K562 (cell line): Measurements from ENCODE around the gene MAP2. TPM values are rescaled to one million over a fixed set of nuclear protein-coding genes. Genes with fewer than 3 reads are reported as not detected.

Experiments used
- ATAC-seq: fragments of 200-7000 bp; cut with Tn5 transposase; 3 replicates; pipeline ENCODE4 v1.9.1; 2020; ENCODE audit warnings: moderate library complexity
- BruUV-seq: library from RNA; stranded (reverse); fragments of 400-500 nt; replicated peaks from 2 replicates; lab custom pipeline; 2021; lab: Mats Ljungman, UMichigan
- CTCF ChIA-PET: fragments of 300-600 bp; formaldehyde crosslinking; extraction: SDS; loops from one replicate; lab custom pipeline; 2021; ENCODE audit warnings: low intra/inter-chr PET ratio; lab: Yijun Ruan, JAX
- POLR2A ChIA-PET: fragments of 300-600, 350-650 bp; sonication (Branson Sonifier 250); formaldehyde crosslinking; extraction: SDS; loops from one replicate; lab custom pipeline; 2021; ENCODE audit warnings: antibody characterized with exemption, inconsistent platforms; lab: Yijun Ruan, JAX
- DNase-seq, 4 experiments: peaks; one replicate each; pipeline versions ENCODE4 v3.0.0 to v3.0.0-alpha.2; 2011 to 2018; ENCODE audit warnings: low spot score in 3 of 4, mixed read lengths in 3 of 4; ENCODE audit errors: extremely low read depth in 1 of 4
- FAIRE-seq: peaks from 2 replicates; lab custom pipeline; 2011; peaks lifted over from hg19 to GRCh38; lab: Jason Lieb, UNC
- H2AFZ ChIP-seq: 2 replicates; pipeline ENCODE4 v1.6.0; 2011; ENCODE audit warnings: low read depth, low read length, control low read depth, inconsistent platforms
- H3K27ac ChIP-seq: fragments of 200-600 bp; 3 replicates; pipeline ENCODE4 v1.8.0; 2011; ENCODE audit warnings: low read depth, mild to moderate bottlenecking, control low read depth, inconsistent platforms, low read length, moderate library complexity, mixed read lengths; ENCODE audit errors: extremely low read depth
- H3K27me3 ChIP-seq, 2 experiments: fragments of 300-600 bp in 1 of 2; 2 replicates in 1 of 2; 3 replicates in 1 of 2; pipeline versions ENCODE4 v1.6.0 to v1.8.0; 2011; ENCODE audit warnings: inconsistent platforms in 2 of 2, low read length in 2 of 2, mild to moderate bottlenecking in 1 of 2, mixed read lengths in 1 of 2, moderate library complexity in 1 of 2; ENCODE audit not compliant: control insufficient read depth in 2 of 2, insufficient read depth in 2 of 2
- H3K36me3 ChIP-seq: fragments of 300-600 bp; 3 replicates; pipeline ENCODE4 v1.8.0; 2011; ENCODE audit warnings: mild to moderate bottlenecking, low read length, inconsistent platforms; ENCODE audit not compliant: control insufficient read depth, insufficient read depth
- H3K4me1 ChIP-seq, 2 experiments: fragments of 200-600 bp in 1 of 2; replicated peaks in 1 of 2; 2 replicates in 1 of 2; 3 replicates in 1 of 2; pipeline versions ENCODE4 v1.5.1 to v1.8.0; 2011; ENCODE audit warnings: inconsistent platforms in 2 of 2, low read length in 2 of 2, mild to moderate bottlenecking in 1 of 2, mixed read lengths in 1 of 2, moderate library complexity in 1 of 2; ENCODE audit not compliant: control insufficient read depth in 2 of 2, insufficient read depth in 2 of 2
- H3K4me2 ChIP-seq: 2 replicates; pipeline ENCODE4 v1.6.1; 2011; ENCODE audit warnings: low read length, control low read depth, inconsistent platforms, mixed read lengths; ENCODE audit not compliant: insufficient read depth
- H3K4me3 ChIP-seq: fragments of 200-600 bp; sonication (generic), shearing (Covaris generic); 2 replicates; pipeline ENCODE4 v1.5.1; 2016; ENCODE audit warnings: control low read depth, inconsistent platforms
- H3K79me2 ChIP-seq: fragments of 200-600 bp; 3 replicates; pipeline ENCODE4 v1.8.0; 2011; ENCODE audit warnings: low read length, inconsistent platforms; ENCODE audit not compliant: control insufficient read depth, insufficient read depth
- H3K9ac ChIP-seq, 2 experiments: 2 replicates each; pipeline versions ENCODE4 v1.6.0 to v1.6.1; 2011; ENCODE audit warnings: low read depth in 2 of 2, low read length in 2 of 2, control low read depth in 1 of 2, inconsistent platforms in 1 of 2, mild to moderate bottlenecking in 1 of 2, mixed read lengths in 1 of 2; ENCODE audit not compliant: insufficient read depth in 1 of 2
- H3K9me1 ChIP-seq: one replicate; pipeline ENCODE4 v1.6.0; 2011; ENCODE audit warnings: inconsistent platforms, mild to moderate bottlenecking, low read length, moderate library complexity; ENCODE audit not compliant: control insufficient read depth, insufficient read depth
- H3K9me3 ChIP-seq: replicated peaks from 2 replicates; pipeline ENCODE4 v1.5.1; 2011; ENCODE audit warnings: low read depth, low read length, inconsistent platforms; ENCODE audit not compliant: control insufficient read depth, insufficient read depth
- H4K20me1 ChIP-seq: replicated peaks from 2 replicates; pipeline ENCODE4 v1.6.1; 2011; ENCODE audit warnings: low read length, inconsistent platforms, mixed read lengths; ENCODE audit not compliant: control insufficient read depth, insufficient read depth
- CHD2 ChIP-seq: IDR thresholded peaks from 2 replicates; pipeline ENCODE4 v1.6.1; 2011; ENCODE audit warnings: low read depth, low read length
- ELF1 ChIP-seq: fragments of 200-800 bp; sonication (Bioruptor generic); IDR thresholded peaks from 2 replicates; pipeline ENCODE4 v1.6.1; 2016; ENCODE audit warnings: missing genetic modification characterization, missing compliant biosample characterization
- KDM2B ChIP-seq: fragments of 250-450 bp; sonication (Bioruptor Pico); IDR thresholded peaks from 2 replicates; pipeline ENCODE4 v1.8.0; 2021; ENCODE audit warnings: mild to moderate bottlenecking, moderate library complexity
- MCM2 ChIP-seq: fragments of 450-650 bp; IDR thresholded peaks from 2 replicates; pipeline ENCODE4 v1.6.1; 2017; ENCODE audit warnings: low read depth, mild to moderate bottlenecking
- PCBP2 ChIP-seq: fragments of 200-400 bp; formaldehyde crosslinking; IDR thresholded peaks from 2 replicates; pipeline ENCODE4 v1.6.1; 2018; ENCODE audit warnings: low read length, low read depth, mild to moderate bottlenecking, moderate library complexity; ENCODE audit not compliant: poor library complexity, severe bottlenecking
- TAF9B ChIP-seq: fragments of 450-650 bp; IDR thresholded peaks from 2 replicates; pipeline ENCODE4 v1.6.1; 2018; ENCODE audit warnings: mild to moderate bottlenecking; ENCODE audit not compliant: partially characterized antibody
- ZNF561 ChIP-seq: fragments of 450-650 bp; formaldehyde crosslinking; conservative IDR thresholded peaks from 2 replicates; pipeline ENCODE4 v1.4.0; 2020; ENCODE audit warnings: mild to moderate bottlenecking, moderate library complexity
- ZNF778 ChIP-seq: fragments of 450-650 bp; formaldehyde crosslinking; IDR thresholded peaks from 2 replicates; pipeline ENCODE4 v1.4.0; 2020; ENCODE audit warnings: mild to moderate bottlenecking, moderate library complexity
- WGBS: fragments of 100-300 bp; shearing (Covaris generic); methylation state at CpG from one replicate; pipeline ENCODE4 v1.1.6; 2016; ENCODE audit warnings: low coverage, mixed read lengths; ENCODE audit not compliant: insufficient coverage; ENCODE audit errors: missing lambda C conversion rate; 5-methylcytosine and 5-hydroxymethylcytosine counted together
- in situ Hi-C: fragments of 300-500 bp; cut with MboI; formaldehyde crosslinking; loops from 4 replicates; pipeline ENCODE4 v1.15.0; 2018; ENCODE audit warnings: inconsistent platforms, mixed read lengths
- intact Hi-C: fragments of 100-400 bp; cut with micrococcal nuclease; formaldehyde crosslinking; loops from 2 replicates; pipeline ENCODE4 v1.14.2; 2022
- polyA plus RNA-seq, 8 experiments: library from polyadenylated mRNA; depleted of rRNA in 4 of 8; stranded (reverse) in 5 of 8; unstranded in 3 of 8; fragments of >200 nt; fragmentation: Nextera tagmentation in 2 of 8; fragmentation: Illumina TruSeq in 1 of 8; extraction: Ambion mirVana in 2 of 8; extraction: Trizol in 1 of 8; gene quantifications; 2 replicates each; pipeline versions ENCODE4 v1.2.1 to v1.2.3, GENCODE V29; 2011 to 2014; ENCODE audit warnings: inconsistent platforms in 1 of 8, missing spikeins in 1 of 8
- total RNA-seq, 7 experiments: library from RNA; depleted of rRNA in 6 of 7; stranded (reverse); fragments of >200 nt in 6 of 7; fragmentation: Illumina TruSeq in 2 of 7; extraction: Trizol in 2 of 7; gene quantifications; 2 replicates each; pipeline versions ENCODE4 v1.2.1 to v1.2.3, GENCODE V29; 2011 to 2021; ENCODE audit warnings: low replicate concordance in 1 of 7
- TF ChIP-seq, protein P1 (sequence below): fragments of 250-450 bp; sonication (Bioruptor Pico); IDR thresholded peaks from 2 replicates; pipeline ENCODE4 v1.8.0; 2021; ENCODE audit warnings: moderate library complexity, mild to moderate bottlenecking, inconsistent platforms

Gene MAP2
- total and polyA plus RNA-seq, 9 of the 15 experiments (the other 6 are each of a cell fraction or from before 2014, with no cell fraction given): 0.13 TPM; not detected in 8

DNA sequence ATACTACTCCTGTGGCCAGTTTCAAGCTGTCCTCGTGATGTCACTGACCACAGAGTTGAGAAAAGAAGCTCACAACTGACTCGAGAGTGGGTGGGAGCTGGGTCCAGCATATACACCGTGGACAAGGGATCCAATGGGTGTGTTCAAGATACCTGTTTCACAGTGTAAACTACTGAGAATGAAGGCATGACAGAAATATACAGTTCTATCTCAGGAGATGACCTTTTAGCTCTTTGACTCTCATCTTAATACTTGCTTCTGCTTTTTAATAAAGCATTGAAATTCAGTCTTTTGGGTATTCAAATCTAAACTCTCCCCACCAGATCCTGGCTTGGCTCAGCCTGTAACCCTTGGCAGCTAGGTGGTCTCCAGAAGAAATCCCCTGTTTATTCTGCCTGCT, 130.1 kb downstream of the MAP2 start:
- ATAC-seq: no peak
- Histone ChIP-seq H3K79me2 (no peaks in the 10 kb centered on the region), H3K36me3 (no peaks in the 10 kb centered on the region), H3K4me2 (no peak overlapping the region), H2AFZ (no peak overlapping the region), H3K9me1 (no peaks in the 10 kb centered on the region), H3K27ac (no peak overlapping the region), H3K9me3 (no peaks in the 10 kb centered on the region), H3K4me3 (no peak overlapping the region), H3K9ac (no peak overlapping the region), H3K4me1 (no peaks in the 10 kb centered on the region), H4K20me1 (no peaks in the 10 kb centered on the region), H3K27me3 (no peaks in the 10 kb centered on the region)
- DNase-seq: no peak
- ChIA-PET CTCF (no interaction called here), POLR2A (no interaction called here)
- in situ Hi-C loops: no loop called here
- 0% methylated on average over 3 of the region's 3 CpGs for WGBS
- no peak for TF ChIP-seq CHD2
- TF ChIP-seq ELF1 (tag): no peak
- intact Hi-C loops: no loop called here
- no peak for FAIRE-seq
- BruUV-seq: no TSS peak

- ATAC-seq: no peak
- Histone ChIP-seq H3K27me3 (no peaks in the 10 kb centered on the region), H3K9me1 (no peaks in the 10 kb centered on the region)
- POLR2A ChIA-PET: no interaction called here
- no peak for TF ChIP-seq ZNF778 (CRISPR knock-in tag)
- TF ChIP-seq KDM2B (CRISPR knock-in tag): no peak
- TF ChIP-seq PCBP2: no peak
- TF ChIP-seq TAF9B: no peak
- no peak for TF ChIP-seq ZNF561
- TF ChIP-seq MCM2: no peak
- TF ChIP-seq, protein P1, sequence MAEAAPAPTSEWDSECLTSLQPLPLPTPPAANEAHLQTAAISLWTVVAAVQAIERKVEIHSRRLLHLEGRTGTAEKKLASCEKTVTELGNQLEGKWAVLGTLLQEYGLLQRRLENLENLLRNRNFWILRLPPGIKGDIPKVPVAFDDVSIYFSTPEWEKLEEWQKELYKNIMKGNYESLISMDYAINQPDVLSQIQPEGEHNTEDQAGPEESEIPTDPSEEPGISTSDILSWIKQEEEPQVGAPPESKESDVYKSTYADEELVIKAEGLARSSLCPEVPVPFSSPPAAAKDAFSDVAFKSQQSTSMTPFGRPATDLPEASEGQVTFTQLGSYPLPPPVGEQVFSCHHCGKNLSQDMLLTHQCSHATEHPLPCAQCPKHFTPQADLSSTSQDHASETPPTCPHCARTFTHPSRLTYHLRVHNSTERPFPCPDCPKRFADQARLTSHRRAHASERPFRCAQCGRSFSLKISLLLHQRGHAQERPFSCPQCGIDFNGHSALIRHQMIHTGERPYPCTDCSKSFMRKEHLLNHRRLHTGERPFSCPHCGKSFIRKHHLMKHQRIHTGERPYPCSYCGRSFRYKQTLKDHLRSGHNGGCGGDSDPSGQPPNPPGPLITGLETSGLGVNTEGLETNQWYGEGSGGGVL: no peak
- TF ChIP-seq, all 486 proteins: peak for 0
- Histone ChIP-seq H3K9ac (no peak overlapping the region), H3K4me2 (no peak overlapping the region), H2AFZ (no peak overlapping the region), H3K4me3 (no peak overlapping the region), H3K36me3 (no peaks in the 10 kb centered on the region), H3K27ac (no peak overlapping the region), H3K79me2 (no peaks in the 10 kb centered on the region), H3K9me3 (no peaks in the 10 kb centered on the region), H4K20me1 (no peaks in the 10 kb centered on the region), H3K4me1 (no peaks in the 10 kb centered on the region)
- CTCF ChIA-PET: no interaction called here
- WGBS: 0% methylated on average over 4 of the region's 4 CpGs
- in situ Hi-C loops: no loop called here
- intact Hi-C loops: no loop called here
- no TSS peak for BruUV-seq
- FAIRE-seq: no peak
- no peak for DNase-seq
These were observed 132.6 kb downstream of the MAP2 start for GRCh38 chr2:209556354-209556961.
